GM12878 (cell line): ENCODE data around the gene PSMD11. TPM values are rescaled to one million over a fixed set of nuclear protein-coding genes. Genes with fewer than 3 reads are reported as not detected.

Experiments
- ATAC-seq: fragments of 200-7000 bp; cut with Tn5 transposase; 3 replicates; pipeline ENCODE4 v1.9.1; 2020; ENCODE audit warnings: mild to moderate bottlenecking, moderate library complexity
- BruUV-seq: library from RNA; stranded (reverse); fragments of 400-500 nt; replicated peaks from 2 replicates; lab custom pipeline; 2021; lab: Mats Ljungman, UMichigan
- CTCF ChIA-PET: fragments of 300-600 bp; sonication (Branson Sonifier 250); formaldehyde crosslinking; extraction: SDS; loops from one replicate; lab custom pipeline; 2021; ENCODE audit warnings: inconsistent platforms; lab: Yijun Ruan, JAX
- POLR2A ChIA-PET: fragments of 350-600 bp; formaldehyde crosslinking; extraction: SDS; loops from one replicate; lab custom pipeline; 2021; ENCODE audit warnings: inconsistent platforms; lab: Charles Lee
- RAD21 ChIA-PET: fragments of 300-600 bp; sonication (Branson Sonifier 250); formaldehyde crosslinking; loops from one replicate; lab custom pipeline; 2023; ENCODE audit warnings: antibody characterized with exemption; ENCODE audit not compliant: unreplicated experiment; lab: Charles Lee
- SMC1A ChIA-PET: fragments of 300-600 bp; sonication (Branson Sonifier 250); formaldehyde crosslinking; loops from one replicate; lab custom pipeline; 2023; ENCODE audit not compliant: unreplicated experiment, uncharacterized antibody; lab: Charles Lee
- DNase-seq: peaks from one replicate; pipeline ENCODE4 v3.0.0-alpha.2; 2011; ENCODE audit warnings: low read depth, low spot score
- FAIRE-seq: peaks from 3 replicates; lab custom pipeline; 2011; peaks lifted over from hg19 to GRCh38; lab: Jason Lieb, UNC
- H2AFZ ChIP-seq: 2 replicates; pipeline ENCODE4 v1.6.0; 2011; ENCODE audit warnings: low read depth, low read length, control low read depth; ENCODE audit not compliant: control insufficient read depth
- H3K27ac ChIP-seq: 2 replicates; pipeline ENCODE4 v1.5.1; 2011; ENCODE audit warnings: control low read depth; ENCODE audit not compliant: control insufficient read depth, insufficient read depth
- H3K27me3 ChIP-seq, 2 experiments: replicated peaks in 1 of 2; 2 replicates each; pipeline versions ENCODE4 v1.6.0 to v1.6.1; 2011; ENCODE audit warnings: low read length in 1 of 2; ENCODE audit not compliant: control insufficient read depth in 2 of 2, insufficient read depth in 2 of 2
- H3K36me3 ChIP-seq, 2 experiments: 2 replicates each; pipeline ENCODE4 v1.5.1; 2011; ENCODE audit warnings: low read length in 1 of 2; ENCODE audit not compliant: control insufficient read depth in 2 of 2, insufficient read depth in 2 of 2
- H3K4me1 ChIP-seq: 2 replicates; pipeline ENCODE4 v1.6.1; 2011; ENCODE audit warnings: mild to moderate bottlenecking, low read length, moderate library complexity, mixed read lengths; ENCODE audit not compliant: control insufficient read depth, insufficient read depth
- H3K4me2 ChIP-seq: 2 replicates; pipeline ENCODE4 v1.6.0; 2011; ENCODE audit warnings: control low read depth; ENCODE audit not compliant: control insufficient read depth, insufficient read depth
- H3K4me3 ChIP-seq: fragments of 200-600 bp; sonication (generic); 2 replicates; pipeline ENCODE4 v1.5.1; 2016
- H3K79me2 ChIP-seq: 2 replicates; pipeline ENCODE4 v1.6.0; 2011; ENCODE audit warnings: low read length; ENCODE audit not compliant: control insufficient read depth, insufficient read depth
- H3K9ac ChIP-seq: 2 replicates; pipeline ENCODE4 v1.8.0; 2011; ENCODE audit warnings: low read length, control low read depth, mixed read lengths; ENCODE audit not compliant: control insufficient read depth, insufficient read depth
- H3K9me3 ChIP-seq: replicated peaks from 3 replicates; pipeline ENCODE4 v1.5.1; 2011; ENCODE audit warnings: mild to moderate bottlenecking, low read length; ENCODE audit not compliant: control insufficient read depth, insufficient read depth
- H4K20me1 ChIP-seq: 2 replicates; pipeline ENCODE4 v1.6.0; 2011; ENCODE audit not compliant: control insufficient read depth, insufficient read depth
- NR2C2 ChIP-seq: IDR thresholded peaks from 2 replicates; pipeline ENCODE4 v1.6.1; 2011; ENCODE audit warnings: borderline replicate concordance, low read depth; ENCODE audit not compliant: control insufficient read depth, insufficient read length
- WGBS: methylation state at CpG from one replicate; pipeline ENCODE4 v1.1.6; 2016; ENCODE audit warnings: low lambda C conversion rate; ENCODE audit not compliant: insufficient replicate concordance, insufficient coverage; ENCODE audit errors: missing lambda C conversion rate; 5-methylcytosine and 5-hydroxymethylcytosine counted together
- in situ Hi-C: fragments of 300-500 bp; cut with MboI; formaldehyde crosslinking; loops from 9 replicates; pipeline ENCODE4 v1.14.3; 2018; ENCODE audit warnings: mixed read lengths
- intact Hi-C: fragments of 100-400 bp; cut with micrococcal nuclease; formaldehyde crosslinking; loops from one replicate; pipeline ENCODE4 v1.14.2; 2022; ENCODE audit not compliant: unreplicated experiment
- polyA plus RNA-seq, 11 experiments: library from polyadenylated mRNA; depleted of rRNA in 4 of 11; unstranded in 6 of 11; stranded (reverse) in 5 of 11; fragments of >200 nt; fragmentation: Nextera tagmentation in 4 of 11; fragmentation: Illumina TruSeq in 1 of 11; extraction: Ambion mirVana in 4 of 11; extraction: Trizol in 1 of 11; gene quantifications; 1 replicate in 1 of 11; 2 replicates in 10 of 11; pipeline versions ENCODE4 v1.2.1 to v1.2.3, GENCODE V29; 2011 to 2016; ENCODE audit warnings: inconsistent platforms in 2 of 11, missing spikeins in 2 of 11, low read depth in 1 of 11
- total RNA-seq, 4 experiments: library from RNA; depleted of rRNA in 3 of 4; stranded (reverse); fragments of >200 nt in 3 of 4; fragmentation: Illumina TruSeq in 1 of 4; extraction: Trizol in 1 of 4; gene quantifications; 2 replicates each; pipeline versions ENCODE4 v1.2.1 to v1.2.3, GENCODE V29; 2013 to 2021
- TF ChIP-seq, protein P1 (sequence below): fragments of 450-650 bp; conservative IDR thresholded peaks from 2 replicates; pipeline ENCODE4 v1.6.1; 2017; ENCODE audit warnings: mild to moderate bottlenecking, moderate library complexity

PSMD11 gene
- total and polyA plus RNA-seq, 10 of the 15 experiments (the other 5 are each of a cell fraction or from before 2014, with no cell fraction given), result 84.1 to 319 (median 120) TPM

GRCh38 chr17:32484628-32485027 lies 40.3 kb downstream of the PSMD11 start:
- FAIRE-seq (no peak), DNase-seq (no peak), ATAC-seq (no peak)
- Histone ChIP-seq H4K20me1 (no peaks in the 10 kb centered on the region), H3K4me2 (no peak overlapping the region), H3K4me1 (peaks cover 5% of the 10 kb centered on the region), H3K27me3 (no peaks in the 10 kb centered on the region), H3K79me2 (peaks cover 23% of the 10 kb centered on the region), H3K27ac (no peak overlapping the region), H3K4me3 (no peak overlapping the region), H2AFZ (no peak overlapping the region), H3K9ac (no peak overlapping the region), H3K9me3 (no peaks in the 10 kb centered on the region), H3K36me3 (peaks cover 16 to 21% of the 10 kb centered on the region in 2 experiments; a peak in 3 of 4 replicates)
- WGBS, result 96% methylated on average over 9 of the region's 11 CpGs
- TF ChIP-seq, protein P1, sequence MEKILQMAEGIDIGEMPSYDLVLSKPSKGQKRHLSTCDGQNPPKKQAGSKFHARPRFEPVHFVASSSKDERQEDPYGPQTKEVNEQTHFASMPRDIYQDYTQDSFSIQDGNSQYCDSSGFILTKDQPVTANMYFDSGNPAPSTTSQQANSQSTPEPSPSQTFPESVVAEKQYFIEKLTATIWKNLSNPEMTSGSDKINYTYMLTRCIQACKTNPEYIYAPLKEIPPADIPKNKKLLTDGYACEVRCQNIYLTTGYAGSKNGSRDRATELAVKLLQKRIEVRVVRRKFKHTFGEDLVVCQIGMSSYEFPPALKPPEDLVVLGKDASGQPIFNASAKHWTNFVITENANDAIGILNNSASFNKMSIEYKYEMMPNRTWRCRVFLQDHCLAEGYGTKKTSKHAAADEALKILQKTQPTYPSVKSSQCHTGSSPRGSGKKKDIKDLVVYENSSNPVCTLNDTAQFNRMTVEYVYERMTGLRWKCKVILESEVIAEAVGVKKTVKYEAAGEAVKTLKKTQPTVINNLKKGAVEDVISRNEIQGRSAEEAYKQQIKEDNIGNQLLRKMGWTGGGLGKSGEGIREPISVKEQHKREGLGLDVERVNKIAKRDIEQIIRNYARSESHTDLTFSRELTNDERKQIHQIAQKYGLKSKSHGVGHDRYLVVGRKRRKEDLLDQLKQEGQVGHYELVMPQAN, result no peak
- no peak for TF ChIP-seq NR2C2
- POLR2A ChIA-PET, result interaction anchor here (0.6 to 12.5 kb wide), 6 partner anchors 15 to 391 kb away, joined by 3 to 308 read pairs (median 3); no protein-coding TSS in a partner anchor
- intact Hi-C loops (loop anchor here (5.0 kb wide), 2 partner anchors 173 to 393 kb away; partner anchors contain the start of gene MYO1D), in situ Hi-C loops (no loop called here)
- no TSS peak for BruUV-seq
- RAD21 ChIA-PET, result interaction anchor here (0.8 to 16.4 kb wide), 33 partner anchors 11 to 452 kb away, joined by 3 to 543 read pairs (median 4); partner anchors contain the start of genes MYO1D and PSMD11
- CTCF ChIA-PET, result interaction anchor here (0.6 to 9.5 kb wide), 51 partner anchors 11 to 514 kb away, joined by 3 to 132 read pairs (median 7); partner anchors contain the start of genes MYO1D and PSMD11
- SMC1A ChIA-PET, result interaction anchor here (0.6 to 11.9 kb wide), 47 partner anchors 11 to 458 kb away, joined by 3 to 286 read pairs (median 5); partner anchors contain the start of gene MYO1D
